ENCODE measurements around the gene SLC25A23. TPM values are rescaled to one million over a fixed set of nuclear protein-coding genes. Genes with fewer than 3 reads are reported as not detected.

SLC25A23 gene
- total and polyA plus RNA-seq, 2 experiments from 2014 or later = 12.5 to 33.2 TPM

DNA sequence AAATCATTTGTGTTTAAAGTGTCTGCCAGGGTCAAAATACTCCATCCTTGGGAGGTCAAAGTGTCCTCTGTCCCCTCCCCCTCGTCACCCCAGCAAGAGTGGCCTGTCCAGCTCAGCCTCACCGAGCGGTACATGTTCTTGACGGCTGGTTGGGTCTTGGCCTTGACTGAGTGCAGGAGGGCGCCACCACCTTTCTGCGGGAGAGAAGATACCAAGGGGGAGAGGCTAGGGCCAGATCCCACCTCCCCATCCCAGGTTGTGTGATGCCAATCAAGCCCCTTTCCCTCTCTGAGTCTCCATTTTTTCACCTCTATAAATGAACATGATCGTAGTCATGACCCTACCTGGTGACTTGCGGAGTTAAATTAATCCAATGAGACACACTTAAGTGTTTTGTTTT lies 10.6 kb upstream of the SLC25A23 start:
- H4K20me1 ChIP-seq (ENCODE audit: insufficient read depth) = no peaks in the 10 kb centered on the region
- no peak for TF ChIP-seq EZH2 (IDR thresholded peaks at IDR 0.05; ENCODE audit: insufficient read depth, poor library complexity, severe bottlenecking)
- TF ChIP-seq EZH2phosphoT487 (IDR thresholded peaks at IDR 0.05; ENCODE audit: insufficient read depth, low read depth) = no peak
- no peak overlapping the region for H3K27ac ChIP-seq
- no peak overlapping the region for H3K9ac ChIP-seq
- no peak overlapping the region for H3K4me2 ChIP-seq (ENCODE audit: unreplicated experiment)
- no peaks in the 10 kb centered on the region for H3K36me3 ChIP-seq (ENCODE audit: low read depth)
- H3K4me3 ChIP-seq = no peak overlapping the region
- H3K4me1 ChIP-seq (ENCODE audit: insufficient read depth) = no peaks in the 10 kb centered on the region
- H3K9me2 ChIP-seq (ENCODE audit: insufficient read depth) = no peaks in the 10 kb centered on the region
- H3F3A ChIP-seq (ENCODE audit: insufficient read depth) = no peaks in the 10 kb centered on the region
- no peaks in the 10 kb centered on the region for H3K9me3 ChIP-seq (ENCODE audit: low read depth)
- no peak for DNase-seq
- H3K79me2 ChIP-seq (ENCODE audit: insufficient read depth) = no peaks in the 10 kb centered on the region
- WGBS, 2 experiments (ENCODE audit: low coverage in 1 of 2, low lambda C conversion rate in 2 of 2, missing lambda C conversion rate in 2 of 2) = 71 to 74% methylated on average over 8 of the region's 8 CpGs
- peaks cover 22% of the 10 kb centered on the region for H3K27me3 ChIP-seq (replicated peaks; ENCODE audit: insufficient read depth)
- in situ Hi-C loops (cut with MboI) = no loop called here
- H2AFZ ChIP-seq = no peak overlapping the region

DNA sequence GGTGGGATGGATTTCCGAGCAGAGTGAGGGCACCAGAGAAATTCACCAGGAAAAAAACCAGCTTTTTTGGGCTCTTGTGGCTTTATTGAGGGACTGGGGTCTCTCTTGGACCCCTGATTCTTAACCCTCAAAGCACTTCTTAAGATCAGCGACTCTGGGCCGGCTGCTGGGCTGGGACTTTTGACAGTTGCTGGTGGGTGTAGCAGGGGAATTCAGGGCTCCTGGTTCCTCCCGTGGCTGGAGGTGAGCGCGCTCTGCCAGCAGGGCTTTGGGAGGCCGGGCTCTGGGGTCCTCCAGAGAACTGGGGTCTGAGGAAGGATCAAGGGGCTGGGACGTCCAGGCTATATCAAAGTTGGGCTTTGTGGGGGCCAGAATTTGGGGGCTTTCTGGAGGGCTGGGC lies 7.8 kb upstream of the SLC25A23 start:
- no peak overlapping the region for H3K9ac ChIP-seq
- H2AFZ ChIP-seq = no peak overlapping the region
- no peaks in the 10 kb centered on the region for H3K36me3 ChIP-seq (ENCODE audit: low read depth)
- H4K20me1 ChIP-seq (ENCODE audit: insufficient read depth) = no peaks in the 10 kb centered on the region
- no peak for DNase-seq
- H3K9me3 ChIP-seq (ENCODE audit: low read depth) = no peaks in the 10 kb centered on the region
- H3F3A ChIP-seq (ENCODE audit: insufficient read depth) = no peaks in the 10 kb centered on the region
- in situ Hi-C loops (cut with MboI) = no loop called here
- H3K27me3 ChIP-seq (replicated peaks; ENCODE audit: insufficient read depth) = peaks cover 18% of the 10 kb centered on the region
- H3K27ac ChIP-seq = no peak overlapping the region
- no peaks in the 10 kb centered on the region for H3K4me1 ChIP-seq (ENCODE audit: insufficient read depth)
- H3K4me2 ChIP-seq (ENCODE audit: unreplicated experiment) = no peak overlapping the region
- H3K9me2 ChIP-seq (ENCODE audit: insufficient read depth) = no peaks in the 10 kb centered on the region
- TF ChIP-seq EZH2 (IDR thresholded peaks at IDR 0.05; ENCODE audit: insufficient read depth, poor library complexity, severe bottlenecking) (no peak), EZH2phosphoT487 (IDR thresholded peaks at IDR 0.05; ENCODE audit: insufficient read depth, low read depth) (no peak)
- H3K4me3 ChIP-seq = no peak overlapping the region
- H3K79me2 ChIP-seq (ENCODE audit: insufficient read depth) = no peaks in the 10 kb centered on the region
- WGBS, 2 experiments (ENCODE audit: low coverage in 1 of 2, low lambda C conversion rate in 2 of 2, missing lambda C conversion rate in 2 of 2) = 34 to 41% methylated on average over 8 of the region's 8 CpGs

DNA sequence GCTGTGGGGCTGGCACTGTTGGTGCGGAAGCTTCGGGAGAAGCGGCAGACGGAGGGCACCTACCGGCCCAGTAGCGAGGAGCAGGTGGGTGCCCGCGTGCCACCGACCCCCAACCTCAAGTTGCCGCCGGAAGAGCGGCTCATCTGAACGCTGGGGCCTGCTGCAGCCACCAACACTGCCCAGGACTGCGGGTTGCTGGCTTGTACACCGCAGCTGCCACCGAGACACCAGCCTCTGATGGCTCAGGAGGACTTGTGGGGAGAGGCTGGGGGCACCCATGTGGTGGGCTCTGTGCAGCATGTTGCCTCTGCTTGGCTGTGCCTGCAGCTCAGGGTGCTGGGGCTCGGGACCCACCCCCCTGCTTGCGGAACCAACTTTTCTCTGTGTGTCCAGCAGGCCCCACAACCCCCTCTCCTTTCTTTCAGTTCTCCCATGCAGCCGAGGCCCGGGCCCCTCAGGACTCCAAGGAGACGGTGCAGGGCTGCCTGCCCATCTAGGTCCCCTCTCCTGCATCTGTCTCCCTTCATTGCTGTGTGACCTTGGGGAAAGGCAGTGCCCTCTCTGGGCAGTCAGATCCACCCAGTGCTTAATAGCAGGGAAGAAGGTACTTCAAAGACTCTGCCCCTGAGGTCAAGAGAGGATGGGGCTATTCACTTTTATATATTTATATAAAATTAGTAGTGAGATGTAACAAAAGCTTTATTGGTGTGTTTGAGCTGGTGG lies 7.1 kb upstream of the SLC25A23 start:
- 77 to 83% methylated on average over 20 to 21 of the region's 21 CpGs for WGBS, 2 experiments (ENCODE audit: low coverage in 1 of 2, low lambda C conversion rate in 2 of 2, missing lambda C conversion rate in 2 of 2)
- DNase-seq = no peak

DNA sequence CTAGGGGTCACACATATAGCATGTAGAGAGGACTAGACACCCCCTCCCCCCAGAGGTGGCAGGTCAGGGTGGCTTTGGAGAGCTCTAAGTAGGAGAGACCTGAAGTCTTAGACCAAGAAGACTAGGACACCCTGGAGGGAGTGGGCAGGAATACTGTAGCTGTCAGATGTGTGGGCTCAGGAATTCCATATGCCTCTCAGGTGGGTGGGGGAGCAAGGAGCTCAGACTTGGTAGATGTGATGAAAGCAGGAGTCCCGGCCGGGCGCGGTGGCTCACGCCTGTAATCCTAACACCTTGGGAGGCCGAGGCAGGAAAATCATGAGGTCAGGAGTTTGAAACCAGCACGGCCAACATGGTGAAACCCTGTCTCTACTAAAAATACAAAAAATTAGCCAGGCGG lies 6.1 kb upstream of the SLC25A23 start:
- no peak overlapping the region for H3K9ac ChIP-seq
- no peaks in the 10 kb centered on the region for H3K36me3 ChIP-seq (ENCODE audit: low read depth)
- no peak for DNase-seq
- H3K79me2 ChIP-seq (ENCODE audit: insufficient read depth) = no peaks in the 10 kb centered on the region
- in situ Hi-C loops (cut with MboI) = no loop called here
- H3K4me3 ChIP-seq = no peak overlapping the region
- TF ChIP-seq EZH2phosphoT487 (IDR thresholded peaks at IDR 0.05; ENCODE audit: insufficient read depth, low read depth) = no peak
- no peak for TF ChIP-seq EZH2 (IDR thresholded peaks at IDR 0.05; ENCODE audit: insufficient read depth, poor library complexity, severe bottlenecking)
- 0 out of 2 replicates have a peak, but pooled peaks cover 1% of the 10 kb centered on the region for H3K4me1 ChIP-seq (ENCODE audit: insufficient read depth)
- no peak overlapping the region for H2AFZ ChIP-seq
- WGBS, 2 experiments (ENCODE audit: low coverage in 1 of 2, low lambda C conversion rate in 2 of 2, missing lambda C conversion rate in 2 of 2) = 88 to 92% methylated on average over 8 of the region's 8 CpGs
- no peaks in the 10 kb centered on the region for H3F3A ChIP-seq (ENCODE audit: insufficient read depth)
- no peaks in the 10 kb centered on the region for H3K9me2 ChIP-seq (ENCODE audit: insufficient read depth)
- no peaks in the 10 kb centered on the region for H3K9me3 ChIP-seq (ENCODE audit: low read depth)
- no peak overlapping the region for H3K4me2 ChIP-seq (ENCODE audit: unreplicated experiment)
- H3K27ac ChIP-seq = no peak overlapping the region
- peaks cover 18% of the 10 kb centered on the region for H3K27me3 ChIP-seq (replicated peaks; ENCODE audit: insufficient read depth)
- no peaks in the 10 kb centered on the region for H4K20me1 ChIP-seq (ENCODE audit: insufficient read depth)

More for the DNA sequence above, 7.1 kb upstream of the SLC25A23 start:
- H3F3A ChIP-seq (ENCODE audit: insufficient read depth) = no peaks in the 10 kb centered on the region
- no peaks in the 10 kb centered on the region for H4K20me1 ChIP-seq (ENCODE audit: insufficient read depth)
- H2AFZ ChIP-seq = no peak overlapping the region
- H3K79me2 ChIP-seq (ENCODE audit: insufficient read depth) = no peaks in the 10 kb centered on the region
- H3K9ac ChIP-seq = no peak overlapping the region
- H3K4me2 ChIP-seq (ENCODE audit: unreplicated experiment) = no peak overlapping the region
- TF ChIP-seq EZH2 (IDR thresholded peaks at IDR 0.05; ENCODE audit: insufficient read depth, poor library complexity, severe bottlenecking) = no peak
- TF ChIP-seq EZH2phosphoT487 (IDR thresholded peaks at IDR 0.05; ENCODE audit: insufficient read depth, low read depth) = no peak
- H3K27me3 ChIP-seq (replicated peaks; ENCODE audit: insufficient read depth) = peaks cover 18% of the 10 kb centered on the region
- no peaks in the 10 kb centered on the region for H3K9me2 ChIP-seq (ENCODE audit: insufficient read depth)
- in situ Hi-C loops (cut with MboI) = no loop called here
- H3K4me3 ChIP-seq = no peak overlapping the region
- no peaks in the 10 kb centered on the region for H3K9me3 ChIP-seq (ENCODE audit: low read depth)
- H3K4me1 ChIP-seq (ENCODE audit: insufficient read depth) = no peaks in the 10 kb centered on the region
- H3K36me3 ChIP-seq (ENCODE audit: low read depth) = no peaks in the 10 kb centered on the region
- no peak overlapping the region for H3K27ac ChIP-seq

Measured in GM23248 (cell line).